SK-N-SH (cell line): ENCODE results near the gene ANKEF1. TPM values are rescaled to one million over a fixed set of nuclear protein-coding genes. Genes with fewer than 3 reads are reported as not detected.
"Not testable (repeated sequence)": the region's sequence is repeated elsewhere in the genome, so short reads cannot be mapped to it uniquely, and the experiment has no call there.

Source experiments
- CTCF ChIA-PET: fragments of 300-600, 350-600 bp; formaldehyde crosslinking; extraction: SDS; loops from one replicate; lab custom pipeline; 2021; lab: Yijun Ruan, JAX
- POLR2A ChIA-PET: fragments of 350-600 bp; sonication (Branson Sonifier 250); formaldehyde crosslinking; extraction: SDS; loops from one replicate; lab custom pipeline; 2020; ENCODE audit warnings: antibody characterized with exemption, inconsistent platforms; lab: Yijun Ruan, JAX
- DNase-seq: peaks from one replicate; pipeline ENCODE4 v3.0.0; 2012
- H2AFZ ChIP-seq: fragments of 200-600 bp; sonication (generic); 2 replicates; pipeline ENCODE4 v1.8.1; 2016; ENCODE audit warnings: antibody characterized with exemption, mild to moderate bottlenecking, low read depth
- H3F3A ChIP-seq: fragments of 200-600 bp; sonication (generic); replicated peaks from 2 replicates; pipeline ENCODE3; 2016; ENCODE audit warnings: antibody characterized with exemption, mild to moderate bottlenecking; ENCODE audit not compliant: insufficient read depth
- H3K27ac ChIP-seq, 2 experiments: fragments of 200-500 bp in 1 of 2; fragments of 200-600 bp in 1 of 2; sonication (Bioruptor generic) in 1 of 2; sonication (generic), shearing (Covaris generic) in 1 of 2; 2 replicates each; pipeline versions ENCODE4 v1.5.1 to v1.6.1; 2014 to 2016; ENCODE audit warnings: low read depth in 2 of 2, inconsistent platforms in 1 of 2, low read length in 1 of 2, mild to moderate bottlenecking in 1 of 2, mixed read lengths in 1 of 2
- H3K27me3 ChIP-seq: fragments of 200-600 bp; sonication (generic), shearing (Covaris generic); 2 replicates; pipeline ENCODE4 v1.6.1; 2016; ENCODE audit warnings: mixed run types; ENCODE audit not compliant: insufficient read depth
- H3K36me3 ChIP-seq, 2 experiments: fragments of 200-500 bp in 1 of 2; fragments of 200-600 bp in 1 of 2; sonication (Bioruptor generic) in 1 of 2; sonication (generic) in 1 of 2; replicated peaks in 1 of 2; 2 replicates each; pipeline versions ENCODE3 to v1.5.1; 2014 to 2016; ENCODE audit warnings: low read length in 1 of 2, mild to moderate bottlenecking in 1 of 2; ENCODE audit not compliant: insufficient read depth in 2 of 2, control insufficient read depth in 1 of 2
- H3K4me1 ChIP-seq, 2 experiments: fragments of 200-500 bp in 1 of 2; fragments of 200-600 bp in 1 of 2; sonication (Bioruptor generic) in 1 of 2; sonication (generic), shearing (Covaris generic) in 1 of 2; 2 replicates each; pipeline versions ENCODE4 v1.5.1 to v1.6.1; 2014 to 2016; ENCODE audit warnings: low read depth in 1 of 2, low read length in 1 of 2, mixed run types in 1 of 2; ENCODE audit not compliant: insufficient read depth in 2 of 2, control insufficient read depth in 1 of 2
- H3K4me2 ChIP-seq: fragments of 200-600 bp; sonication (generic), shearing (Covaris generic); 2 replicates; pipeline ENCODE4 v1.6.1; 2017; ENCODE audit warnings: mixed run types
- H3K4me3 ChIP-seq, 2 experiments: fragments of 200-500 bp in 1 of 2; fragments of 200-600 bp in 1 of 2; sonication (Bioruptor generic) in 1 of 2; sonication (generic), shearing (Covaris generic) in 1 of 2; 2 replicates each; pipeline versions ENCODE4 v1.5.1 to v1.8.1; 2014 to 2016; ENCODE audit warnings: low read depth in 2 of 2, inconsistent platforms in 1 of 2, low read length in 1 of 2, mild to moderate bottlenecking in 1 of 2, mixed read lengths in 1 of 2, moderate library complexity in 1 of 2
- H3K79me2 ChIP-seq: fragments of 200-600 bp; sonication (generic); 2 replicates; pipeline ENCODE4 v1.8.1; 2017; ENCODE audit warnings: mild to moderate bottlenecking; ENCODE audit not compliant: insufficient read depth
- H3K9ac ChIP-seq: fragments of 200-600 bp; sonication (generic); 2 replicates; pipeline ENCODE4 v1.6.1; 2017; ENCODE audit warnings: mixed run types
- H3K9me2 ChIP-seq: fragments of 200-600 bp; sonication (generic); 2 replicates; pipeline ENCODE4 v1.6.1; 2017; ENCODE audit warnings: mixed run types
- H3K9me3 ChIP-seq: fragments of 200-600 bp; sonication (generic); 2 replicates; pipeline ENCODE4 v1.6.1; 2017; ENCODE audit warnings: mixed run types, mild to moderate bottlenecking, moderate library complexity
- H4K20me1 ChIP-seq: fragments of 200-600 bp; sonication (generic); 2 replicates; pipeline ENCODE4 v1.6.1; 2017; ENCODE audit warnings: mild to moderate bottlenecking, mixed run types; ENCODE audit not compliant: insufficient read depth
- CHD2 ChIP-seq: fragments of 150-350 bp; IDR thresholded peaks from 2 replicates; pipeline ENCODE4 v1.6.1; 2018; ENCODE audit warnings: low read length; ENCODE audit not compliant: partially characterized antibody
- FOXM1 ChIP-seq: IDR thresholded peaks from 2 replicates; pipeline ENCODE4 v1.4.0; 2012; ENCODE audit warnings: low read depth, mild to moderate bottlenecking
- GABPA ChIP-seq: IDR thresholded peaks from 2 replicates; pipeline ENCODE4 v1.4.0; 2012; ENCODE audit warnings: low read depth, mild to moderate bottlenecking
- NFIC ChIP-seq: IDR thresholded peaks from 2 replicates; pipeline ENCODE4 v1.4.0; 2012; ENCODE audit warnings: borderline replicate concordance
- NRF1 ChIP-seq: IDR thresholded peaks from 2 replicates; pipeline ENCODE4 v1.6.1; 2012; ENCODE audit warnings: low read depth, mild to moderate bottlenecking, low read length
- RAD21 ChIP-seq: IDR thresholded peaks from 2 replicates; pipeline ENCODE4 v1.6.1; 2012; ENCODE audit warnings: mild to moderate bottlenecking, low read length
- RFX5 ChIP-seq: IDR thresholded peaks from 2 replicates; pipeline ENCODE4 v1.6.1; 2012; ENCODE audit warnings: mild to moderate bottlenecking, improper control_type of control experiment, low read length
- SIN3A ChIP-seq: IDR thresholded peaks from 2 replicates; pipeline ENCODE4 v1.6.1; 2012; ENCODE audit warnings: low read depth, mild to moderate bottlenecking, low read length, moderate library complexity, borderline replicate concordance
- USF1 ChIP-seq: IDR thresholded peaks from 2 replicates; pipeline ENCODE4 v1.4.0; 2012; ENCODE audit warnings: low read depth, borderline replicate concordance
- USF2 ChIP-seq: fragments of 150-350 bp; IDR thresholded peaks from 2 replicates; pipeline ENCODE4 v1.6.1; 2017; ENCODE audit warnings: antibody characterized with exemption, low read length, low read depth, borderline replicate concordance
- YY1 ChIP-seq: IDR thresholded peaks from 2 replicates; pipeline ENCODE4 v1.4.0; 2012; ENCODE audit warnings: low read depth, mild to moderate bottlenecking
- WGBS: methylation state at CpG from one replicate; pipeline ENCODE4 v1.1.6; 2017; ENCODE audit warnings: low lambda C conversion rate; 5-methylcytosine and 5-hydroxymethylcytosine counted together
- polyA plus RNA-seq, 3 experiments: library from polyadenylated mRNA; depleted of rRNA; stranded (reverse); fragments of >200 nt; gene quantifications; 2 replicates each; pipeline ENCODE4 v1.2.3, GENCODE V29; 2012

Gene ANKEF1
- polyA plus RNA-seq, 1 of the 3 experiments (the other 2 are of a cell fraction), result 2.3 TPM

GRCh38 chr20:10033905-10034650 is 709 bp upstream of the ANKEF1 start:
- TF ChIP-seq USF1, result no peak
- no peak for TF ChIP-seq SIN3A
- no peak for TF ChIP-seq FOXM1
- TF ChIP-seq RFX5, result no peak
- no peak for TF ChIP-seq USF2
- TF ChIP-seq YY1, result no peak
- TF ChIP-seq NRF1, result no peak
- TF ChIP-seq NFIC, result no peak
- no peak for TF ChIP-seq GABPA
- TF ChIP-seq CHD2, result no peak
- TF ChIP-seq RAD21, result no peak
- Histone ChIP-seq H3K4me3 (peak overlapping the region in 1 of 2 experiments; percentile 22; a peak in 2 of 4 replicates), H4K20me1 (no peaks in the 10 kb centered on the region), H3K79me2 (no peaks in the 10 kb centered on the region), H3K4me2 (peak overlapping the region; percentile 95; the same call in 1 of the 2 replicates), H3K36me3 (peaks cover 5 to 11% of the 10 kb centered on the region in 2 experiments), H3K9me2 (no peaks in the 10 kb centered on the region), H3K9ac (no peak overlapping the region), H3F3A (peaks cover under 1% of the 10 kb centered on the region), H3K4me1 (peaks cover 0 to 8% of the 10 kb centered on the region in 2 experiments; a peak in 1 of 4 replicates), H3K27ac (no peak overlapping the region), H3K9me3 (no peaks in the 10 kb centered on the region), H3K27me3 (no peaks in the 10 kb centered on the region), H2AFZ (peak overlapping the region; percentile 24; the same call in 1 of the 2 replicates)
- POLR2A ChIA-PET, result interaction anchor here (0.6 to 1.6 kb wide), 4 partner anchors 9 to 184 kb away, joined by 3 to 6 read pairs (median 4); partner anchors contain the start of gene SNAP25
- DNase-seq, result no peak
- CTCF ChIA-PET, result interaction anchor here (1.3 to 3.6 kb wide), 3 partner anchors 56 to 424 kb away, joined by 3 to 23 read pairs (median 5); no protein-coding TSS in a partner anchor
- WGBS, result 94% methylated on average over 5 of the region's 5 CpGs

- H3K4me2 ChIP-seq, H3K9me2 ChIP-seq, H3K9ac ChIP-seq, H3K27me3 ChIP-seq, H4K20me1 ChIP-seq, DNase-seq, H3K27ac ChIP-seq, POLR2A ChIA-PET, H3K4me3 ChIP-seq, H2AFZ ChIP-seq, H3K79me2 ChIP-seq, H3K9me3 ChIP-seq: not testable (repeated sequence)
- Histone ChIP-seq H3K36me3 (peaks cover 5 to 14% of the 10 kb centered on the region in 2 experiments), H3F3A (peaks cover 19% of the 10 kb centered on the region), H3K4me1 (peaks cover 8 to 12% of the 10 kb centered on the region in 2 experiments; a peak in 3 of 4 replicates)
- WGBS, result 97% methylated on average over 8 of the region's 8 CpGs
- CTCF ChIA-PET, result interaction anchor here (1.7 to 3.6 kb wide), 2 partner anchors 11 to 54 kb away, joined by 6 to 23 read pairs; no protein-coding TSS in a partner anchor
Measured at GRCh38 chr20:10036321-10036720, 1.5 kb downstream of the ANKEF1 start.
